SH-SY5Y (cell line): Measurements from ENCODE around the gene FOXG1.

Experiments
- GATA2 ChIP-seq: IDR thresholded peaks from 2 replicates; pipeline ENCODE4 v1.6.1; 2011; ENCODE audit warnings: mild to moderate bottlenecking, low read depth, low read length
- GATA3 ChIP-seq: IDR thresholded peaks from 2 replicates; pipeline ENCODE4 v1.6.1; 2011; ENCODE audit warnings: low read depth, mild to moderate bottlenecking, low read length, moderate library complexity

DNA sequence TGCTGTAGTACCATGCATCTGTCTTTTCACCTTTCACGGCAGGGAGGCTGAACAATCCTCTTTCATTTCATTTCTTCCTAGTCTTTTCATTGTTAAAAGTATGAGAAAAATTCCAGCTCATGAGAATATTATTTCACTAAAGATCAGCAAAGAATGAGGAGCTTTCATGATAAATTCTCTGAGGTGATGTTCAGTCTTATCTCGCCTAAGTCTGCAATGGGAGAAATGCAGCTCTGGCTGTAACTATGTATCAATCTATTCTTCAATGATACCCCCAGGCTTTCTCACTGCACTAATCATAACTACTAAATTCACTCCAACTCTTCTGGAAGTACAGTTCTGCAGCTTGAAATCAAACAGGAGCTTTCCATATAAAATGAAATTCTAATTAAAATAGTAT, 15.7 kb downstream of the FOXG1 start:
- TF ChIP-seq GATA2 (no peak), GATA3 (no peak)
